ENCODE results near the gene TNNI2. TPM values are rescaled to one million over a fixed set of nuclear protein-coding genes. Genes with fewer than 3 reads are reported as not detected.

Gene TNNI2
- total RNA-seq, 6 experiments from 2014 or later = 0.31 to 1.9 (median 1.1) TPM; not detected in 3

GRCh38 chr11:1831338-1832210 lies 7.2 kb upstream of the TNNI2 start:
- Histone ChIP-seq H3K4me1 (peaks cover 0 to 24% (median 11%) of the 10 kb centered on the region in 4 donors), H3K4me3 (no peak overlapping the region), H3K27ac (no peak overlapping the region), H3K9me3 (no peaks in the 10 kb centered on the region), H3K27me3 (no peaks in the 10 kb centered on the region), H3K36me3 (no peaks in the 10 kb centered on the region)
- peak in 2 of 3 donors; percentile 25 to 57 for DNase-seq
- no peak for ATAC-seq
- WGBS (ENCODE audit: insufficient coverage, low coverage, low lambda C conversion rate, missing lambda C conversion rate) = 54% methylated on average over 4 of the region's 26 CpGs
- intact Hi-C loops (cut with DNase I) = loop anchor here (2.0 to 10.0 kb wide), 3 partner anchors 137 to 323 kb away; no protein-coding TSS in a partner anchor
- no peak for TF ChIP-seq CTCF (IDR thresholded peaks at IDR 0.05)
- TF ChIP-seq POLR2A (IDR thresholded peaks at IDR 0.05) = no peak

GRCh38 chr11:1832211-1832919 lies 6.4 kb upstream of the TNNI2 start:
- peak; percentile 58 to 73 (median 66) for ATAC-seq
- Histone ChIP-seq H3K27me3 (no peaks in the 10 kb centered on the region), H3K9me3 (no peaks in the 10 kb centered on the region), H3K4me1 (peaks cover 0 to 20% (median 7%) of the 10 kb centered on the region in 4 donors), H3K27ac (no peak overlapping the region), H3K4me3 (peak overlapping the region in 2 of 3 donors; percentile 19 to 31), H3K36me3 (no peaks in the 10 kb centered on the region)
- intact Hi-C loops (cut with DNase I) = loop anchor here (2.0 to 10.0 kb wide), 3 partner anchors 138 to 322 kb away; no protein-coding TSS in a partner anchor
- peak in 2 of 3 donors; percentile 65 to 72 for DNase-seq
- peak; percentile 97 to 98 (median 98) for TF ChIP-seq CTCF (IDR thresholded peaks at IDR 0.05)
- no peak for TF ChIP-seq POLR2A (IDR thresholded peaks at IDR 0.05)
- 0% methylated on average over 7 of the region's 40 CpGs for WGBS (ENCODE audit: insufficient coverage, low coverage, low lambda C conversion rate, missing lambda C conversion rate)

- WGBS (ENCODE audit: insufficient coverage, low coverage, low lambda C conversion rate, missing lambda C conversion rate) = 18% methylated on average over 6 of the region's 17 CpGs
- DNase-seq (peak in 2 of 3 donors; percentile 30 to 58), ATAC-seq (no peak)
- no peaks in the 10 kb centered on the region for H3K9me3 ChIP-seq
- intact Hi-C loops (cut with DNase I) = loop anchor here (2.0 to 10.0 kb wide), 3 partner anchors 138 to 322 kb away; no protein-coding TSS in a partner anchor
- TF ChIP-seq POLR2A (IDR thresholded peaks at IDR 0.05) (no peak), CTCF (IDR thresholded peaks at IDR 0.05) (no peak)
- H3K4me1 ChIP-seq = peaks cover 0 to 20% (median 6%) of the 10 kb centered on the region in 4 donors
- peak overlapping the region in 1 of 3 donors; percentile 31 for H3K4me3 ChIP-seq
- H3K27me3 ChIP-seq = no peaks in the 10 kb centered on the region
- H3K36me3 ChIP-seq = no peaks in the 10 kb centered on the region
- no peak overlapping the region for H3K27ac ChIP-seq
Observed at GRCh38 chr11:1832920-1833295, 5.9 kb upstream of the TNNI2 start.

GRCh38 chr11:1834062-1834610 lies 4.6 kb upstream of the TNNI2 start:
- Histone ChIP-seq H3K9me3 (no peaks in the 10 kb centered on the region), H3K4me1 (peaks cover 0 to 20% (median 6%) of the 10 kb centered on the region in 4 donors), H3K27ac (no peak overlapping the region), H3K27me3 (no peaks in the 10 kb centered on the region), H3K4me3 (no peak overlapping the region), H3K36me3 (no peaks in the 10 kb centered on the region)
- intact Hi-C loops (cut with DNase I) = loop anchor here (5.0 to 10.0 kb wide), 2 partner anchors 182 to 321 kb away; no protein-coding TSS in a partner anchor
- TF ChIP-seq CTCF (IDR thresholded peaks at IDR 0.05) (no peak), POLR2A (IDR thresholded peaks at IDR 0.05) (no peak)
- DNase-seq = peak in 2 of 3 donors; percentile 40 to 55
- no CpG with 5 or more reads among the region's 14 CpGs for WGBS (ENCODE audit: insufficient coverage, low coverage, low lambda C conversion rate, missing lambda C conversion rate)
- peak in 2 of 4 donors; percentile 16 to 17 for ATAC-seq
